Mesenchymal stem cell (in vitro differentiated cells and primary cell): ENCODE data around the gene NUCKS1.
A peak's percentile ranks its signal among the peaks of the same experiment; 100 is the strongest.

Source experiments
- DNase-seq: peaks from one replicate; pipeline ENCODE4 v3.0.0-alpha.2; 2013
- H2AFZ ChIP-seq: one replicate; pipeline ENCODE4 v1.6.1; 2013; ENCODE audit warnings: low read depth, mild to moderate bottlenecking, control low read depth, inconsistent platforms, low read length, moderate library complexity
- H2AK5ac ChIP-seq: 2 replicates; pipeline ENCODE4 v1.6.1; 2013; ENCODE audit warnings: low read length, moderate library complexity, mild to moderate bottlenecking, inconsistent platforms; ENCODE audit not compliant: severe bottlenecking
- H2BK120ac ChIP-seq: one replicate; pipeline ENCODE4 v1.6.1; 2013; ENCODE audit warnings: low read depth, mild to moderate bottlenecking, inconsistent platforms, low read length, moderate library complexity
- H2BK12ac ChIP-seq, 2 experiments: one replicate each; pipeline ENCODE4 v1.6.1; 2013; ENCODE audit warnings: inconsistent platforms in 2 of 2, low read length in 2 of 2, mild to moderate bottlenecking in 2 of 2, moderate library complexity in 2 of 2, control low read depth in 1 of 2
- H2BK15ac ChIP-seq: one replicate; pipeline ENCODE4 v1.6.1; 2013; ENCODE audit warnings: mild to moderate bottlenecking, low read depth, inconsistent platforms; ENCODE audit not compliant: poor library complexity, severe bottlenecking
- H2BK5ac ChIP-seq: 2 replicates; pipeline ENCODE4 v1.6.1; 2013; ENCODE audit warnings: low read depth, mild to moderate bottlenecking, low read length, control low read depth, inconsistent platforms; ENCODE audit not compliant: poor library complexity, severe bottlenecking
- H3K14ac ChIP-seq, 2 experiments: one replicate each; pipeline ENCODE4 v1.6.1; 2013; ENCODE audit warnings: inconsistent platforms in 2 of 2, low read length in 2 of 2, control low read depth in 1 of 2, mild to moderate bottlenecking in 1 of 2, moderate library complexity in 1 of 2
- H3K18ac ChIP-seq, 2 experiments: one replicate each; pipeline ENCODE4 v1.6.1; 2013; ENCODE audit warnings: inconsistent platforms in 2 of 2, low read length in 2 of 2, control low read depth in 1 of 2, low read depth in 1 of 2, mild to moderate bottlenecking in 1 of 2
- H3K23ac ChIP-seq, 2 experiments: one replicate each; pipeline ENCODE4 v1.6.1; 2013; ENCODE audit warnings: inconsistent platforms in 2 of 2, low read length in 2 of 2, mild to moderate bottlenecking in 2 of 2, moderate library complexity in 2 of 2, control low read depth in 1 of 2
- H3K27ac ChIP-seq: 2 replicates; pipeline ENCODE4 v1.5.1; 2013; ENCODE audit warnings: mild to moderate bottlenecking, moderate library complexity, low read length, control low read depth, inconsistent platforms; ENCODE audit not compliant: poor library complexity, severe bottlenecking
- H3K27me3 ChIP-seq, 2 experiments: 2 replicates each; pipeline versions ENCODE4 v1.6.1 to v1.7.0; 2013; ENCODE audit warnings: low read length in 2 of 2, mild to moderate bottlenecking in 2 of 2, moderate library complexity in 2 of 2, control low read depth in 1 of 2, inconsistent platforms in 1 of 2; ENCODE audit not compliant: control insufficient read depth in 1 of 2, insufficient read depth in 1 of 2
- H3K36me3 ChIP-seq, 2 experiments: 2 replicates each; pipeline versions ENCODE4 v1.6.1 to v1.7.0; 2013; ENCODE audit warnings: low read length in 2 of 2, control low read depth in 1 of 2, inconsistent platforms in 1 of 2, low read depth in 1 of 2, mild to moderate bottlenecking in 1 of 2; ENCODE audit not compliant: insufficient read depth in 2 of 2, control insufficient read depth in 1 of 2
- H3K4ac ChIP-seq, 2 experiments: one replicate each; pipeline ENCODE4 v1.6.1; 2013; ENCODE audit warnings: inconsistent platforms in 2 of 2, low read length in 2 of 2, mild to moderate bottlenecking in 2 of 2, moderate library complexity in 2 of 2, control low read depth in 1 of 2, low read depth in 1 of 2
- H3K4me1 ChIP-seq: 2 replicates; pipeline ENCODE4 v1.6.1; 2013; ENCODE audit warnings: low read depth, low read length, control low read depth; ENCODE audit not compliant: control insufficient read depth, insufficient read depth
- H3K4me2 ChIP-seq: 2 replicates; pipeline ENCODE4 v1.6.1; 2013; ENCODE audit warnings: low read length, mild to moderate bottlenecking, inconsistent platforms; ENCODE audit not compliant: poor library complexity, severe bottlenecking
- H3K4me3 ChIP-seq, 2 experiments: 2 replicates each; pipeline versions ENCODE4 v1.5.1 to v1.7.0; 2013; ENCODE audit warnings: low read length in 2 of 2, mild to moderate bottlenecking in 2 of 2, control low read depth in 1 of 2, low read depth in 1 of 2; ENCODE audit not compliant: insufficient read depth in 1 of 2
- H3K79me1 ChIP-seq: replicated peaks from 2 replicates; pipeline ENCODE4 v1.6.1; 2013; ENCODE audit warnings: mild to moderate bottlenecking, control low read depth, low read length, inconsistent platforms; ENCODE audit not compliant: poor library complexity, severe bottlenecking
- H3K9ac ChIP-seq: 2 replicates; pipeline ENCODE4 v1.7.0; 2013; ENCODE audit warnings: mild to moderate bottlenecking, low read length, moderate library complexity
- H3K9me3 ChIP-seq: 2 replicates; pipeline ENCODE4 v1.7.0; 2013; ENCODE audit warnings: mild to moderate bottlenecking, low read length; ENCODE audit not compliant: control insufficient read depth
- H4K8ac ChIP-seq: one replicate; pipeline ENCODE4 v1.6.1; 2013; ENCODE audit warnings: inconsistent platforms, mild to moderate bottlenecking, low read length, moderate library complexity
- H4K91ac ChIP-seq: one replicate; pipeline ENCODE4 v1.6.1; 2013; ENCODE audit warnings: mild to moderate bottlenecking, low read length, inconsistent platforms
- WGBS: methylation state at CpG from one replicate; pipeline ENCODE4 v1.1.7; 2013; ENCODE audit warnings: mixed read lengths; 5-methylcytosine and 5-hydroxymethylcytosine counted together

NUCKS1 gene

GRCh38 chr1:205786601-205787000, 36.6 kb upstream of the NUCKS1 start:
- no peak overlapping the region for H3K14ac ChIP-seq
- 62% methylated on average over 3 of the region's 4 CpGs for WGBS
- no peak overlapping the region for H4K8ac ChIP-seq

GRCh38 chr1:205785446-205785845, 35.5 kb upstream of the NUCKS1 start:
- H3K79me1 ChIP-seq = no peaks in the 10 kb centered on the region
- peaks cover 2% of the 10 kb centered on the region for H3K4me1 ChIP-seq
- H2BK5ac ChIP-seq = no peak overlapping the region
- H3K27me3 ChIP-seq = no peaks in the 10 kb centered on the region
- H3K23ac ChIP-seq = no peak overlapping the region
- no peak overlapping the region for H2AFZ ChIP-seq
- no peak for DNase-seq
- no peak overlapping the region for H3K27ac ChIP-seq
- no peaks in the 10 kb centered on the region for H3K9me3 ChIP-seq
- H2BK120ac ChIP-seq = no peak overlapping the region
- no peak overlapping the region for H2BK15ac ChIP-seq
- H2BK12ac ChIP-seq = no peak overlapping the region
- H3K14ac ChIP-seq = no peak overlapping the region
- H3K4ac ChIP-seq = no peak overlapping the region
- H2AK5ac ChIP-seq = no peak overlapping the region
- no peak overlapping the region for H3K4me2 ChIP-seq
- WGBS = 87% methylated on average over 6 of the region's 9 CpGs
- no peak overlapping the region for H3K4me3 ChIP-seq
- H4K91ac ChIP-seq = no peak overlapping the region
- H3K18ac ChIP-seq = no peak overlapping the region
- H3K9ac ChIP-seq = no peak overlapping the region
- H3K36me3 ChIP-seq = peaks cover 3 to 8% of the 10 kb centered on the region in 2 experiments
- no peak overlapping the region for H4K8ac ChIP-seq

More at GRCh38 chr1:205786601-205787000, 36.6 kb upstream of the NUCKS1 start:
- peaks cover 7 to 19% of the 10 kb centered on the region in 2 experiments for H3K36me3 ChIP-seq
- no peak overlapping the region for H2BK120ac ChIP-seq
- H3K79me1 ChIP-seq = no peaks in the 10 kb centered on the region
- no peak overlapping the region for H3K4me2 ChIP-seq
- H3K4me1 ChIP-seq = peaks cover 2% of the 10 kb centered on the region
- H3K18ac ChIP-seq = no peak overlapping the region
- H2BK5ac ChIP-seq = no peak overlapping the region
- H3K27ac ChIP-seq = no peak overlapping the region
- no peaks in the 10 kb centered on the region for H3K9me3 ChIP-seq
- no peak overlapping the region for H2AFZ ChIP-seq
- H2BK15ac ChIP-seq = no peak overlapping the region
- no peak overlapping the region for H4K91ac ChIP-seq
- no peak overlapping the region for H3K9ac ChIP-seq
- no peak overlapping the region for H2AK5ac ChIP-seq
- no peaks in the 10 kb centered on the region for H3K27me3 ChIP-seq
- no peak overlapping the region for H2BK12ac ChIP-seq
- no peak overlapping the region for H3K4me3 ChIP-seq
- DNase-seq = no peak
- no peak overlapping the region for H3K4ac ChIP-seq
- no peak overlapping the region for H3K23ac ChIP-seq

GRCh38 chr1:205783904-205784303, 33.9 kb upstream of the NUCKS1 start:
- Histone ChIP-seq H3K36me3 (no peaks in the 10 kb centered on the region), H4K8ac (no peak overlapping the region), H2AK5ac (no peak overlapping the region), H3K4me3 (no peak overlapping the region), H3K4me1 (peaks cover 2% of the 10 kb centered on the region), H3K9me3 (no peaks in the 10 kb centered on the region), H3K14ac (no peak overlapping the region), H3K4ac (no peak overlapping the region), H3K79me1 (no peaks in the 10 kb centered on the region), H3K9ac (no peak overlapping the region), H2BK120ac (no peak overlapping the region), H2BK15ac (no peak overlapping the region), H3K4me2 (no peak overlapping the region), H3K27ac (no peak overlapping the region), H3K18ac (no peak overlapping the region), H3K23ac (no peak overlapping the region), H2AFZ (no peak overlapping the region), H4K91ac (peak overlapping the region; percentile 48), H2BK5ac (no peak overlapping the region), H2BK12ac (no peak overlapping the region), H3K27me3 (no peaks in the 10 kb centered on the region)
- 92% methylated on average over 4 of the region's 4 CpGs for WGBS
- no peak for DNase-seq

GRCh38 chr1:205783433-205783795, 33.4 kb upstream of the NUCKS1 start:
- no peak overlapping the region for H3K14ac ChIP-seq
- no peak overlapping the region for H3K4me3 ChIP-seq
- no peak overlapping the region for H3K9ac ChIP-seq
- peaks cover 2% of the 10 kb centered on the region for H3K4me1 ChIP-seq
- H4K91ac ChIP-seq = no peak overlapping the region
- no peak overlapping the region for H2AFZ ChIP-seq
- no peak overlapping the region for H2BK15ac ChIP-seq
- no peak overlapping the region for H3K18ac ChIP-seq
- no peak overlapping the region for H3K4me2 ChIP-seq
- H2AK5ac ChIP-seq = no peak overlapping the region
- no peak overlapping the region for H2BK5ac ChIP-seq
- no peak overlapping the region for H3K4ac ChIP-seq
- H3K23ac ChIP-seq = no peak overlapping the region
- H3K9me3 ChIP-seq = no peaks in the 10 kb centered on the region
- H2BK12ac ChIP-seq = no peak overlapping the region
- H3K36me3 ChIP-seq = no peaks in the 10 kb centered on the region
- no peak for DNase-seq
- no peaks in the 10 kb centered on the region for H3K79me1 ChIP-seq
- no peak overlapping the region for H4K8ac ChIP-seq
- H3K27me3 ChIP-seq = no peaks in the 10 kb centered on the region
- H3K27ac ChIP-seq = no peak overlapping the region
- no peak overlapping the region for H2BK120ac ChIP-seq
